ENCODE results near the gene KCNN1.

KCNN1 gene

DNA sequence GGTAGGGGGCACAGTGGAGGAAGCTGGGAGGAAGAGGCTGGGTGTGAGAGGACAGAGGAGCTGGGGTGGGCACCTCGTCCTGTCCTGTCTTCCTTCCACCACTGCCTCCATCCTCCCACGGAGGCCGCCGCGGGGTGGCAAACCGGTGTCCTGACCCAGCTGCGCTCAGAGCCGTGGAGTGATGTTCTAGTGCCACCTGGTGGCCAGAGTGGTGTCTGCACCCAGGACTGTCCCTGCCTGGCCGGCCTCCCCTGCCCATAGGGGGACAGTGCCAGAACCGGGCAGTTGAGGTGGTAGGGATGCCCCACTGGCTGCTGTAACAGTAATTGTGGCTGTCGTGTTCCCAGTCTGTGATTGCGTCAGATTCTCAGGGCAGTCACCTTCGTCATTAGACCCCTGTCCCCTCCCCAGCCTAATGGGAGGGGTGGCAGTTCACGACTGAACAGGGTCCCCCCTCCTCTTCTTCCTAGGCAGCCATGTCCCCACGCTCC lies 30.0 kb downstream of the KCNN1 start:
- Histone ChIP-seq H3K27me3 (ENCODE audit: control insufficient read depth in 1 of 2, insufficient read depth in 1 of 2, low read length in 2 of 2) (no peaks in the 10 kb centered on the region), H3K79me1 (replicated peaks; ENCODE audit: low read length, poor library complexity, severe bottlenecking) (peaks cover 1% of the 10 kb centered on the region), H2BK5ac (ENCODE audit: low read depth, low read length, poor library complexity, severe bottlenecking) (no peak overlapping the region), H3K4ac (ENCODE audit: low read depth in 1 of 2, low read length in 2 of 2) (no peak overlapping the region), H2BK120ac (ENCODE audit: low read depth, low read length) (no peak overlapping the region), H3K27ac (ENCODE audit: low read length, poor library complexity, severe bottlenecking) (no peak overlapping the region), H3K9me3 (ENCODE audit: control insufficient read depth, low read length) (no peaks in the 10 kb centered on the region), H2BK15ac (ENCODE audit: low read depth, poor library complexity, severe bottlenecking) (no peak overlapping the region), H3K9ac (ENCODE audit: low read length) (no peak overlapping the region), H4K91ac (ENCODE audit: low read length) (no peak overlapping the region), H3K4me2 (ENCODE audit: low read length, poor library complexity, severe bottlenecking) (no peak overlapping the region), H3K18ac (ENCODE audit: low read depth in 1 of 2, low read length in 2 of 2) (no peak overlapping the region), H2BK12ac (ENCODE audit: low read length in 2 of 2) (peak overlapping the region in 1 of 2 experiments; percentile 29), H3K23ac (ENCODE audit: low read length in 2 of 2) (no peak overlapping the region), H2AK5ac (ENCODE audit: low read length, severe bottlenecking) (no peak overlapping the region), H3K4me1 (ENCODE audit: control insufficient read depth, insufficient read depth, low read depth, low read length) (peaks cover 9% of the 10 kb centered on the region), H4K8ac (ENCODE audit: low read length) (no peak overlapping the region), H3K4me3 (ENCODE audit: insufficient read depth in 1 of 2, low read depth in 1 of 2, low read length in 2 of 2) (no peak overlapping the region), H3K36me3 (ENCODE audit: control insufficient read depth in 1 of 2, insufficient read depth in 2 of 2, low read depth in 1 of 2, low read length in 2 of 2) (no peaks in the 10 kb centered on the region), H3K14ac (ENCODE audit: low read length in 2 of 2) (no peak overlapping the region), H2AFZ (ENCODE audit: low read depth, low read length) (no peak overlapping the region)
- 10% methylated on average over 15 of the region's 15 CpGs for WGBS
- peak; percentile 73 for DNase-seq

DNA sequence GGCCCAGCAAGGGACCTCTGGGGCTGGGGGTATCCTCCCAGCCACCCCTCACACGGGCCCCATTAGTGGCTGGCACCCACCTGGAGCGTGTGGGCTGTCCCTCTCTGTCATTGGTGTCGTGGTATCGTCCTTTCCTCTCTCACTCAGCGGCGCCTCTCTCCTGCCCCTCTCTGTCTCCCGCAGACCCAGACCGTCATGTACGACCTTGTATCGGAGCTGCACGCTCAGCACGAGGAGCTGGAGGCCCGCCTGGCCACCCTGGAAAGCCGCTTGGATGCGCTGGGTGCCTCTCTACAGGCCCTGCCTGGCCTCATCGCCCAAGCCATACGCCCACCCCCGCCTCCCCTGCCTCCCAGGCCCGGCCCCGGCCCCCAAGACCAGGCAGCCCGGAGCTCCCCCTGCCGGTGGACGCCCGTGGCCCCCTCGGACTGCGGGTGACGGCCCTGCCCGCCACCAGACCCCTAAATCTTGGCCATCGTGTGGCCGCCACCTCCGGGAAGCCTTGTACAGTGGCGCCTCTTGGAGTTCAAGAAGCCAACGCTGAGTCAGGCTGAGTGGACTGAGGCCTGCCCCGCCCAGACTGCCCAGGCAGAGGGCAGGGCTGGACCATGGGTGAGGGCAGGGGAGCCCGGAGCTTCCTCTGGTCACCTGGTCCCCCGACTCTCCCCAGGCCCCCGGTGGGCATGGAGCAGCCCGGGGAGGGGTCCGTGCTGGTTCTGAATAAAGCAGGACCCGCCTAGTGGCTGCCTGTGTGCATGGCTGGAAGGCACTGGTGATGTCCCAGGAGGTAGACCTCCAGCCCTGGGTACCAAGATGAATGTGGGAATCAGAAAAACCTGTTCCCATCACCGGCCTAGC lies 31.3 kb downstream of the KCNN1 start:
- Histone ChIP-seq H3K23ac (ENCODE audit: low read length in 2 of 2) (no peak overlapping the region), H2BK12ac (ENCODE audit: low read length in 2 of 2) (peak overlapping the region in 1 of 2 experiments; percentile 17), H3K18ac (ENCODE audit: low read depth in 1 of 2, low read length in 2 of 2) (peak overlapping the region; percentile 5 to 22), H3K4me3 (ENCODE audit: insufficient read depth in 1 of 2, low read depth in 1 of 2, low read length in 2 of 2) (no peak overlapping the region), H2BK15ac (ENCODE audit: low read depth, poor library complexity, severe bottlenecking) (no peak overlapping the region), H2AFZ (ENCODE audit: low read depth, low read length) (no peak overlapping the region), H3K9me3 (ENCODE audit: control insufficient read depth, low read length) (no peaks in the 10 kb centered on the region), H3K27me3 (ENCODE audit: control insufficient read depth in 1 of 2, insufficient read depth in 1 of 2, low read length in 2 of 2) (no peaks in the 10 kb centered on the region), H4K91ac (ENCODE audit: low read length) (peak overlapping the region; percentile 2), H3K79me1 (replicated peaks; ENCODE audit: low read length, poor library complexity, severe bottlenecking) (peaks cover 9% of the 10 kb centered on the region), H3K14ac (ENCODE audit: low read length in 2 of 2) (no peak overlapping the region), H3K4ac (ENCODE audit: low read depth in 1 of 2, low read length in 2 of 2) (no peak overlapping the region), H3K4me1 (ENCODE audit: control insufficient read depth, insufficient read depth, low read depth, low read length) (peaks cover 14% of the 10 kb centered on the region), H3K27ac (ENCODE audit: low read length, poor library complexity, severe bottlenecking) (no peak overlapping the region), H2AK5ac (ENCODE audit: low read length, severe bottlenecking) (no peak overlapping the region), H4K8ac (ENCODE audit: low read length) (peak overlapping the region; percentile 52), H3K36me3 (ENCODE audit: control insufficient read depth in 1 of 2, insufficient read depth in 2 of 2, low read depth in 1 of 2, low read length in 2 of 2) (no peaks in the 10 kb centered on the region), H2BK120ac (ENCODE audit: low read depth, low read length) (no peak overlapping the region), H3K9ac (ENCODE audit: low read length) (no peak overlapping the region), H3K4me2 (ENCODE audit: low read length, poor library complexity, severe bottlenecking) (no peak overlapping the region), H2BK5ac (ENCODE audit: low read depth, low read length, poor library complexity, severe bottlenecking) (no peak overlapping the region)
- DNase-seq = peak; percentile 48
- 50% methylated on average over 41 of the region's 41 CpGs for WGBS

DNA sequence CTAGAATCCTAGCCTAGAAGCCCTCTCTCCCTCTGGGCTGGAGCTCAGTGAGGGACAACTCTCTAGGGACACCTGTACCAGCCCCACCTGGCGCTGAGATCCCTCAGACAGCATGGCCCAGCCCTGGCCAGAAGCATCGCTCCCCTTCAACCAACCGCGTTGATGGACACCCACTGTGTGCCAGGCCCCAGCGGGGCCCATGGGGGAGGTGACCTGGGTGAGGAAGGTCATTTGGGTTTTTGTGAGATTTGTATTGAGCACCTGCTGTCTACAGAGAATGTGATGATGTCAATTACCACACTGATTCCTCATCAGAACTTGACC lies 31.9 kb downstream of the KCNN1 start:
- Histone ChIP-seq H3K4me3 (ENCODE audit: insufficient read depth in 1 of 2, low read depth in 1 of 2, low read length in 2 of 2) (no peak overlapping the region), H3K4me1 (ENCODE audit: control insufficient read depth, insufficient read depth, low read depth, low read length) (peaks cover 14% of the 10 kb centered on the region), H3K9me3 (ENCODE audit: control insufficient read depth, low read length) (no peaks in the 10 kb centered on the region), H2AK5ac (ENCODE audit: low read length, severe bottlenecking) (no peak overlapping the region), H3K27me3 (ENCODE audit: control insufficient read depth in 1 of 2, insufficient read depth in 1 of 2, low read length in 2 of 2) (no peaks in the 10 kb centered on the region), H3K14ac (ENCODE audit: low read length in 2 of 2) (no peak overlapping the region), H2BK120ac (ENCODE audit: low read depth, low read length) (no peak overlapping the region), H3K36me3 (ENCODE audit: control insufficient read depth in 1 of 2, insufficient read depth in 2 of 2, low read depth in 1 of 2, low read length in 2 of 2) (no peaks in the 10 kb centered on the region), H3K4ac (ENCODE audit: low read depth in 1 of 2, low read length in 2 of 2) (no peak overlapping the region), H2BK5ac (ENCODE audit: low read depth, low read length, poor library complexity, severe bottlenecking) (no peak overlapping the region), H2BK12ac (ENCODE audit: low read length in 2 of 2) (no peak overlapping the region), H2AFZ (ENCODE audit: low read depth, low read length) (no peak overlapping the region), H3K23ac (ENCODE audit: low read length in 2 of 2) (no peak overlapping the region), H4K8ac (ENCODE audit: low read length) (no peak overlapping the region), H3K4me2 (ENCODE audit: low read length, poor library complexity, severe bottlenecking) (no peak overlapping the region), H2BK15ac (ENCODE audit: low read depth, poor library complexity, severe bottlenecking) (no peak overlapping the region), H3K27ac (ENCODE audit: low read length, poor library complexity, severe bottlenecking) (no peak overlapping the region), H3K79me1 (replicated peaks; ENCODE audit: low read length, poor library complexity, severe bottlenecking) (peaks cover 9% of the 10 kb centered on the region), H3K18ac (ENCODE audit: low read depth in 1 of 2, low read length in 2 of 2) (no peak overlapping the region), H3K9ac (ENCODE audit: low read length) (no peak overlapping the region), H4K91ac (ENCODE audit: low read length) (no peak overlapping the region)
- no peak for DNase-seq
- WGBS = 93% methylated on average over 5 of the region's 5 CpGs

DNA sequence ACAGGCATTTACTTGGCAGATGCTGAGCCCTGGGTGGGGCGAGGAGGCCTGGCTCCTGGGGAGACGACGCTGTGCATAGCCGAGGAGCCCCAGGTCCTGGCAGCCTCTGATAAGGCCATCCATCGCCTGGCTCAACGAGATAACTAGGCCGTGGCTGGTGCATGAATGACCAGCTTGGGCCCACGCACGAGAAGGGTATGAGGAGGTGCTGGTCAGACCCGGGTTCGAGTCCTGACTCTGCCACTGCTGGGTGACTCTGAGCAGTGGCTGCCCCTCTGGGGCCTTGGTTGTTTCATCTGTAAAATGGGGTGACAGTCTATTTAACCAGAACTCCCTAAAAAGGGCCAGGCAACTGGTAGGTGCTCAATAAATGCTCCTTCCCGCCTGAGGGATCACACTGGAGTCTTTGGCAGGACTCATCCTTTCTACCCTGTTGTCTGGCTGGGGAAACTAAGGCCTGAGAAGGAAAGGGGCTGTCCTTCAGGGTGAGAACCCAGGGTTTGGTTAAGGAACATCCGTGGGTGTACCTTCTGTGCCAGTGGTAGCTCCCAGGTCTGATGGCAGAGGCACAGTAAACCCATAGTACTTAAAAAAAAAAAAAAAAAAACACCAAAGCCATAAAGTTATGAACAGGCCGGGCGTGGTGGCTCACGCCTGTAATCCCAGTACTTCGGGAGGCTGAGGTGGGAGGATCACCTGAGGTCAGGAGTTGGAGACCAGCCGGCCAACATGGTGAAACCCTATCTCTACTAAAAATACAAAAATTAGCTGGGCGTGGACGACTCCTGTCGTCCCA lies 33.0 kb downstream of the KCNN1 start:
- Histone ChIP-seq H2BK15ac (ENCODE audit: low read depth, poor library complexity, severe bottlenecking) (no peak overlapping the region), H3K9me3 (ENCODE audit: control insufficient read depth, low read length) (no peaks in the 10 kb centered on the region), H3K9ac (ENCODE audit: low read length) (peak overlapping the region; percentile 88)

More for the DNA sequence above, 33.0 kb downstream of the KCNN1 start:
- Histone ChIP-seq H3K4me2 (ENCODE audit: low read length, poor library complexity, severe bottlenecking) (no peak overlapping the region), H2BK5ac (ENCODE audit: low read depth, low read length, poor library complexity, severe bottlenecking) (no peak overlapping the region), H3K4ac (ENCODE audit: low read depth in 1 of 2, low read length in 2 of 2) (no peak overlapping the region), H3K36me3 (ENCODE audit: control insufficient read depth in 1 of 2, insufficient read depth in 2 of 2, low read depth in 1 of 2, low read length in 2 of 2) (no peaks in the 10 kb centered on the region), H4K91ac (ENCODE audit: low read length) (no peak overlapping the region), H3K27me3 (ENCODE audit: control insufficient read depth in 1 of 2, insufficient read depth in 1 of 2, low read length in 2 of 2) (no peaks in the 10 kb centered on the region), H3K14ac (ENCODE audit: low read length in 2 of 2) (no peak overlapping the region), H3K4me1 (ENCODE audit: control insufficient read depth, insufficient read depth, low read depth, low read length) (peaks cover 14% of the 10 kb centered on the region), H3K4me3 (ENCODE audit: insufficient read depth in 1 of 2, low read depth in 1 of 2, low read length in 2 of 2) (no peak overlapping the region), H2AFZ (ENCODE audit: low read depth, low read length) (no peak overlapping the region), H3K27ac (ENCODE audit: low read length, poor library complexity, severe bottlenecking) (no peak overlapping the region), H2BK12ac (ENCODE audit: low read length in 2 of 2) (no peak overlapping the region), H3K18ac (ENCODE audit: low read depth in 1 of 2, low read length in 2 of 2) (no peak overlapping the region), H3K23ac (ENCODE audit: low read length in 2 of 2) (no peak overlapping the region), H4K8ac (ENCODE audit: low read length) (no peak overlapping the region), H2AK5ac (ENCODE audit: low read length, severe bottlenecking) (no peak overlapping the region), H2BK120ac (ENCODE audit: low read depth, low read length) (no peak overlapping the region), H3K79me1 (replicated peaks; ENCODE audit: low read length, poor library complexity, severe bottlenecking) (peaks cover 9% of the 10 kb centered on the region)
- 90% methylated on average over 19 of the region's 21 CpGs for whole genome bisulfite sequencing
- DNase-seq = no peak

Data from mesenchymal stem cell (in vitro differentiated cells and primary cell).